Testis (tissue), 2 donors: ENCODE results near the gene IGSF21.

Experiments used
- CTCF ChIP-seq, 3 experiments: fragments of 450-650 bp in 2 of 3; fragments of 200-600 bp in 1 of 3; sonication (generic) in 1 of 3; IDR thresholded peaks; one replicate each; pipeline ENCODE4 v1.5.1; 2016 to 2019; ENCODE audit warnings: antibody characterized with exemption in 3 of 3, mild to moderate bottlenecking in 2 of 3, moderate library complexity in 1 of 3
- POLR2A ChIP-seq: fragments of 450-650 bp; IDR thresholded peaks from one replicate; pipeline ENCODE4 v1.6.1; 2017; ENCODE audit warnings: antibody characterized with exemption, mild to moderate bottlenecking, moderate library complexity

GRCh38 chr1:18085387-18086074, 22.1 kb upstream of the IGSF21 start:
- TF ChIP-seq CTCF (IDR thresholded peaks at IDR 0.05) (no peak), POLR2A (no peak)
